IMR-90 (cell line): Measurements from ENCODE around the gene CYP19A1. TPM values are rescaled to one million over a fixed set of nuclear protein-coding genes. Genes with fewer than 3 reads are reported as not detected.

Experiments
- ATAC-seq: fragments of 200-7000 bp; cut with Tn5 transposase; 2 replicates; pipeline ENCODE4 v1.9.1; 2020; ENCODE audit warnings: low read depth, mild to moderate bottlenecking, moderate library complexity
- BruUV-seq: library from RNA; stranded (reverse); fragments of 400-500 nt; replicated peaks from 2 replicates; lab custom pipeline; 2021; lab: Mats Ljungman, UMichigan
- CTCF ChIA-PET: fragments of 300-600 bp; formaldehyde crosslinking; extraction: SDS; loops from one replicate; lab custom pipeline; 2021; ENCODE audit warnings: antibody characterized with exemption; lab: Yijun Ruan, JAX
- POLR2A ChIA-PET: fragments of 300-600 bp; sonication (Branson Sonifier 250); formaldehyde crosslinking; loops from one replicate; lab custom pipeline; 2022; ENCODE audit warnings: antibody characterized with exemption; ENCODE audit not compliant: unreplicated experiment; lab: Charles Lee
- DNase-seq: peaks from one replicate; pipeline ENCODE4 v3.0.0; 2013
- H2AFZ ChIP-seq: replicated peaks from 2 replicates; pipeline ENCODE3; 2013; ENCODE audit warnings: low read length, mild to moderate bottlenecking; ENCODE audit not compliant: poor library complexity
- H2AK5ac ChIP-seq: 2 replicates; pipeline ENCODE4 v1.6.1; 2013; ENCODE audit warnings: low read depth, low read length, inconsistent platforms
- H2AK9ac ChIP-seq: replicated peaks from 2 replicates; pipeline ENCODE3; 2013; ENCODE audit warnings: mild to moderate bottlenecking, low read depth, low read length, moderate library complexity; ENCODE audit not compliant: poor library complexity
- H2BK120ac ChIP-seq: 2 replicates; pipeline ENCODE4 v1.6.1; 2013; ENCODE audit warnings: low read depth, low read length, inconsistent platforms
- H2BK15ac ChIP-seq: 3 replicates; pipeline ENCODE4 v1.6.1; 2013; ENCODE audit warnings: low read depth, low read length, inconsistent platforms
- H2BK20ac ChIP-seq: 2 replicates; pipeline ENCODE4 v1.6.1; 2013; ENCODE audit warnings: low read depth, mild to moderate bottlenecking, inconsistent platforms, low read length, moderate library complexity
- H2BK5ac ChIP-seq: 2 replicates; pipeline ENCODE4 v1.6.1; 2013; ENCODE audit warnings: mild to moderate bottlenecking, low read depth, low read length, inconsistent platforms; ENCODE audit not compliant: poor library complexity, severe bottlenecking
- H3K14ac ChIP-seq: replicated peaks from 2 replicates; pipeline ENCODE4 v1.6.1; 2013; ENCODE audit warnings: low read depth, low read length, inconsistent platforms
- H3K18ac ChIP-seq: 2 replicates; pipeline ENCODE4 v1.6.1; 2013; ENCODE audit warnings: low read depth, low read length, control low read depth
- H3K23ac ChIP-seq: 2 replicates; pipeline ENCODE4 v1.6.1; 2013; ENCODE audit warnings: low read depth, low read length, inconsistent platforms
- H3K27ac ChIP-seq: 2 replicates; pipeline ENCODE4 v1.5.1; 2013; ENCODE audit warnings: mild to moderate bottlenecking, control low read depth, low read length; ENCODE audit not compliant: insufficient read depth
- H3K27me3 ChIP-seq: 2 replicates; pipeline ENCODE4 v1.6.1; 2013; ENCODE audit warnings: low read length; ENCODE audit not compliant: control insufficient read depth, insufficient read depth
- H3K36me3 ChIP-seq: 2 replicates; pipeline ENCODE4 v1.6.1; 2013; ENCODE audit warnings: low read length, mixed read lengths; ENCODE audit not compliant: control insufficient read depth, insufficient read depth
- H3K4ac ChIP-seq: 2 replicates; pipeline ENCODE4 v1.6.1; 2013; ENCODE audit warnings: low read depth, low read length, inconsistent platforms
- H3K4me1 ChIP-seq: 2 replicates; pipeline ENCODE4 v1.6.1; 2013; ENCODE audit warnings: low read length, mixed read lengths; ENCODE audit not compliant: control insufficient read depth, insufficient read depth
- H3K4me2 ChIP-seq: 2 replicates; pipeline ENCODE4 v1.6.1; 2013; ENCODE audit warnings: low read depth, mild to moderate bottlenecking, control low read depth, low read length, moderate library complexity
- H3K4me3 ChIP-seq: 2 replicates; pipeline ENCODE4 v1.5.1; 2013; ENCODE audit warnings: low read depth, mild to moderate bottlenecking, control low read depth, low read length, moderate library complexity; ENCODE audit not compliant: insufficient read depth
- H3K56ac ChIP-seq: 2 replicates; pipeline ENCODE4 v1.6.1; 2013; ENCODE audit warnings: low read length, inconsistent platforms; ENCODE audit not compliant: insufficient read depth; ENCODE audit errors: extremely low read depth
- H3K79me1 ChIP-seq, 2 experiments: 2 replicates each; pipeline ENCODE4 v1.6.1; 2013; ENCODE audit warnings: low read length in 2 of 2, inconsistent platforms in 1 of 2, low read depth in 1 of 2
- H3K9ac ChIP-seq: 2 replicates; pipeline ENCODE4 v1.6.1; 2013; ENCODE audit warnings: low read depth, low read length, control low read depth
- H3K9me1 ChIP-seq: 2 replicates; pipeline ENCODE4 v1.6.1; 2013; ENCODE audit warnings: low read length, inconsistent platforms; ENCODE audit not compliant: insufficient read depth
- H3K9me3 ChIP-seq: 2 replicates; pipeline ENCODE4 v1.6.1; 2013; ENCODE audit warnings: low read length; ENCODE audit not compliant: control insufficient read depth, insufficient read depth
- H4K20me1 ChIP-seq: 2 replicates; pipeline ENCODE4 v1.6.1; 2013; ENCODE audit warnings: low read length, inconsistent platforms; ENCODE audit not compliant: insufficient read depth
- H4K5ac ChIP-seq: 2 replicates; pipeline ENCODE4 v1.6.1; 2013; ENCODE audit warnings: mild to moderate bottlenecking, low read depth, low read length, control low read depth
- H4K8ac ChIP-seq, 2 experiments: 2 replicates each; pipeline ENCODE4 v1.6.1; 2013; ENCODE audit warnings: low read depth in 2 of 2, low read length in 2 of 2, control low read depth in 1 of 2, inconsistent platforms in 1 of 2
- H4K91ac ChIP-seq: 2 replicates; pipeline ENCODE4 v1.6.1; 2013; ENCODE audit warnings: low read depth, low read length, inconsistent platforms; ENCODE audit not compliant: insufficient read depth
- BHLHE40 ChIP-seq: fragments of 150-350 bp; IDR thresholded peaks from 2 replicates; pipeline ENCODE4 v1.6.1; 2016; ENCODE audit warnings: mild to moderate bottlenecking, low read depth, low read length
- CEBPB ChIP-seq: IDR thresholded peaks from 2 replicates; pipeline ENCODE4 v1.6.1; 2012; ENCODE audit warnings: low read depth, low read length, improper control_type of control experiment
- CHD1 ChIP-seq: IDR thresholded peaks from 2 replicates; pipeline ENCODE4 v1.6.1; 2012; ENCODE audit warnings: low read depth, low read length, improper control_type of control experiment
- CTCF ChIP-seq: conservative IDR thresholded peaks from 2 replicates; pipeline ENCODE4 v1.5.1; 2012; ENCODE audit warnings: mild to moderate bottlenecking, low read depth, low read length, improper control_type of control experiment
- ELK1 ChIP-seq: fragments of 150-350 bp; IDR thresholded peaks from 2 replicates; pipeline ENCODE4 v1.6.1; 2016; ENCODE audit warnings: low read depth, mild to moderate bottlenecking, low read length, moderate library complexity, borderline replicate concordance
- FOS ChIP-seq: fragments of 150-350 bp; IDR thresholded peaks from 2 replicates; pipeline ENCODE4 v1.6.1; 2016; ENCODE audit warnings: low read depth, low read length
- MAFK ChIP-seq: IDR thresholded peaks from 2 replicates; pipeline ENCODE4 v1.6.1; 2012; ENCODE audit warnings: low read depth, low read length, improper control_type of control experiment
- MAZ ChIP-seq: IDR thresholded peaks from 2 replicates; pipeline ENCODE4 v1.6.1; 2012; ENCODE audit warnings: low read depth, mild to moderate bottlenecking, low read length, improper control_type of control experiment, moderate library complexity, borderline replicate concordance
- MXI1 ChIP-seq: IDR thresholded peaks from 2 replicates; pipeline ENCODE4 v1.6.1; 2012; ENCODE audit warnings: low read depth, mild to moderate bottlenecking, low read length, moderate library complexity, borderline replicate concordance
- NFE2L2 ChIP-seq: fragments of 150-350 bp; IDR thresholded peaks from 2 replicates; pipeline ENCODE4 v1.6.1; 2016; ENCODE audit warnings: low read depth, mild to moderate bottlenecking, low read length
- POLR2A ChIP-seq: IDR thresholded peaks from 2 replicates; pipeline ENCODE4 v1.6.1; 2012; ENCODE audit warnings: mild to moderate bottlenecking, low read depth, low read length
- RAD21 ChIP-seq: IDR thresholded peaks from 2 replicates; pipeline ENCODE4 v1.6.1; 2012; ENCODE audit warnings: low read length, improper control_type of control experiment
- RCOR1 ChIP-seq: IDR thresholded peaks from 2 replicates; pipeline ENCODE4 v1.6.1; 2012; ENCODE audit warnings: mild to moderate bottlenecking, low read length, improper control_type of control experiment; ENCODE audit not compliant: insufficient replicate concordance
- RFX5 ChIP-seq: IDR thresholded peaks from 2 replicates; pipeline ENCODE4 v1.8.0; 2012; ENCODE audit warnings: low read depth, mild to moderate bottlenecking, low read length, moderate library complexity
- SMC3 ChIP-seq: fragments of 150-350 bp; IDR thresholded peaks from 2 replicates; pipeline ENCODE4 v1.6.1; 2016; ENCODE audit warnings: low read depth, mild to moderate bottlenecking, antibody characterized with exemption, low read length, moderate library complexity
- USF2 ChIP-seq: fragments of 150-350 bp; IDR thresholded peaks from 2 replicates; pipeline ENCODE4 v1.6.1; 2017; ENCODE audit warnings: mild to moderate bottlenecking, antibody characterized with exemption, low read length, low read depth
- WGBS, 2 experiments: methylation state at CpG; one replicate each; pipeline versions ENCODE4 v1.1.5 to v1.1.7; 2013; ENCODE audit warnings: missing lambda C conversion rate in 2 of 2; ENCODE audit not compliant: insufficient read length in 1 of 2; ENCODE audit errors: extremely low coverage in 2 of 2; 5-methylcytosine and 5-hydroxymethylcytosine counted together
- dilution Hi-C: fragments of 300-500 bp; cut with HindIII; formaldehyde crosslinking; loops from one replicate; pipeline ENCODE4 v1.14.3; 2018; ENCODE audit warnings: low sequenced_read_pairs; ENCODE audit not compliant: unreplicated experiment
- in situ Hi-C: fragments of 300-500 bp; cut with MboI; formaldehyde crosslinking; loops from 3 replicates; pipeline ENCODE4 v1.14.3; 2019; ENCODE audit warnings: low sequenced_read_pairs, inconsistent platforms, mixed read lengths
- intact Hi-C: fragments of 100-400 bp; cut with micrococcal nuclease; formaldehyde crosslinking; loops from 2 replicates; pipeline ENCODE4 v1.10.0; 2022
- polyA plus RNA-seq, 3 experiments: library from polyadenylated mRNA; depleted of rRNA; stranded (reverse); fragments of >200 nt; gene quantifications; 2 replicates each; pipeline ENCODE4 v1.2.3, GENCODE V29; 2012; ENCODE audit warnings: low replicate concordance in 1 of 3
- total RNA-seq: library from RNA; depleted of rRNA; stranded (reverse); fragments of >200 nt; gene quantifications from 2 replicates; pipeline ENCODE4 v1.2.3, GENCODE V29; 2012

Gene CYP19A1
- total and polyA plus RNA-seq, 2 of the 4 experiments (the other 2 are of a cell fraction): not detected

- Histone ChIP-seq H2BK20ac (no peak overlapping the region), H2AK5ac (no peak overlapping the region), H3K4me2 (no peak overlapping the region), H2AK9ac (no peak overlapping the region), H3K9ac (no peak overlapping the region), H4K91ac (no peak overlapping the region), H4K8ac (no peak overlapping the region), H2BK15ac (no peak overlapping the region), H3K4me3 (no peak overlapping the region), H4K20me1 (no peaks in the 10 kb centered on the region), H3K23ac (no peak overlapping the region), H3K4ac (no peak overlapping the region), H3K18ac (no peak overlapping the region), H3K4me1 (no peaks in the 10 kb centered on the region; the same call in 1 of the 2 replicates), H2AFZ (no peak overlapping the region), H2BK120ac (no peak overlapping the region), H3K27me3 (peaks cover 22% of the 10 kb centered on the region), H3K9me1 (no peaks in the 10 kb centered on the region), H3K56ac (no peak overlapping the region), H3K9me3 (no peaks in the 10 kb centered on the region; the same call in 1 of the 2 replicates), H2BK5ac (no peak overlapping the region), H4K5ac (no peak overlapping the region), H3K27ac (no peak overlapping the region), H3K79me1 (no peaks in the 10 kb centered on the region), H3K36me3 (no peaks in the 10 kb centered on the region), H3K14ac (no peak overlapping the region)
- ATAC-seq: no peak
- WGBS, 2 experiments: 83% methylated on average over 4 of the region's 6 CpGs; no CpG with 5 or more reads in 1 of the 2 experiments
- intact Hi-C loops: no loop called here
- POLR2A ChIA-PET: no interaction called here
- in situ Hi-C loops: no loop called here
- TF ChIP-seq NFE2L2: no peak
- TF ChIP-seq CEBPB: no peak
- TF ChIP-seq ELK1: no peak
- no peak for TF ChIP-seq FOS
- TF ChIP-seq POLR2A: no peak
- TF ChIP-seq RFX5: no peak
- no peak for TF ChIP-seq MAZ
- no peak for TF ChIP-seq CHD1
- TF ChIP-seq RAD21: no peak
- TF ChIP-seq MXI1: no peak
- TF ChIP-seq BHLHE40: no peak
- no peak for TF ChIP-seq SMC3
- no peak for TF ChIP-seq USF2
- no peak for TF ChIP-seq RCOR1
- TF ChIP-seq CTCF: no peak
- no peak for TF ChIP-seq MAFK
- CTCF ChIA-PET: no interaction called here
- dilution Hi-C loops: no loop called here
- DNase-seq: no peak
- no TSS peak for BruUV-seq
These were observed 18.6 kb upstream of the CYP19A1 start for GRCh38 chr15:51356983-51357382.
